GM19193 (cell line): Measurements from ENCODE around the gene SPOCD1.

Experiments used
- POLR2A ChIP-seq: IDR thresholded peaks from 4 replicates; pipeline ENCODE4 v1.6.1; 2011; ENCODE audit not compliant: insufficient read depth, insufficient read length; ENCODE audit errors: extremely low read depth

SPOCD1 gene

DNA sequence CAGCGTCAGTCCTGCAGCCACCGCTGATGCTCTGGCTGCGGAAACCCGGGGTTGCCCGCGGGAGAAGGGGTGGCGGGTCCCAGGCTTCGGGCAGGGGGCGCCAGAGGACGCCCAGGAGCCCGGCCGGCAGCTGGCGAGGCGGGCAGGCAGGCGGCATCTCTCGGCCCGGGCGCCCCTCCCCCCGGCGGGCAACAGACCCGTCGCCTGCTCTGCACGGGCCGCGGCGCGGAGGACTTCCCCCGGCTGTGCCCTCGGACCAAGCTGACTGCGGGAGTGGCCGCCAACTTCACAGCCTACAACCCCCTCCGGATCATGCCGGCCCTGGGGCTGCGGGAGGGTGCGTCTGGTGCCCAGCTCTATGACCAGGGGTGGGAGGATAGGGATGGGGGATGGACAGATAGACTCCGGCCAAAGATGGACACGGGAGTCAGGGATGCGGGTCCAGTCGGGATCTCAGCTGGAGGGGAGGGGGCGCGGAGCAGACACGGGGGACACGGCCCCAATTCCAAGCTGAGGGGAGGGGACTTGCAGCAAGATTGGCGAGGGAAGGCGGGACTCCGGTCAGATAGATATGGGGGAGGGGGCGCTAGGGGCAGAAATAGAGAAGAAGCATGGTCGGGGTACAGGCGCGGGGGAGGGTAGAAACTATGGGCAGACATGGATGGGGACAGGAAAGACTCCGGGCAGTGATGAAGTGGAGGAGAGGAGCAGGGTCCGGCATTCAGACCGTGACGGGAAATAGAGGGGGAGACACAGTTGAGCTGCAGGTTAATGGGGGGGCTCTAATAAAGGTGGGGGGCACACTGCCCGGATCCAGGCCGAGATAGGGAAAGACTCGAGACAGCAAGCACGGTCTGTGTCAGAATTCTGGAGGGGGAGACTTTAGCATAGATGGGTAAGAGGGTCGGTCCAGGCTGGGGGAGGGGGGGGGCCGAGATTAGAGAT, 52.8 kb downstream of the SPOCD1 start:
- no peak for TF ChIP-seq POLR2A

DNA sequence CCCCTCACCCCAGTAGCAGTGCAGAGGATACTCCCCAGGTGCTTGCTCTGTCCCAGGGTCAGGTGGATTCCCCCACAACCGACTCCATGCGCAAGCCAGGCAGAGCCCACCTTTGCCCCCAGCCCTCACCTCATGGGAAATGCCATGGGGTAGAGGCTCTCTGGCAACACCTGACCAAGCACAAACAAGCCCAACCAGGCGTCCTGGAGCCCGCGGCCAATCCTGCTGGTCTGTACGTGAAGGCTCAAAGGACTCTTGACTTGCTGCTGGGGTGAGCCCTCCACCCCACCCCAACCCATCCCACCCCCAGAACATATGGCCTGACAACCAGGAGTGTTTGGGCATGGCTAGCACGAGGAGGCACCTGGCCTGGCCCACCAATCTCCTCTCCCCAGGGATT, 53.5 kb downstream of the SPOCD1 start:
- no peak for TF ChIP-seq POLR2A

DNA sequence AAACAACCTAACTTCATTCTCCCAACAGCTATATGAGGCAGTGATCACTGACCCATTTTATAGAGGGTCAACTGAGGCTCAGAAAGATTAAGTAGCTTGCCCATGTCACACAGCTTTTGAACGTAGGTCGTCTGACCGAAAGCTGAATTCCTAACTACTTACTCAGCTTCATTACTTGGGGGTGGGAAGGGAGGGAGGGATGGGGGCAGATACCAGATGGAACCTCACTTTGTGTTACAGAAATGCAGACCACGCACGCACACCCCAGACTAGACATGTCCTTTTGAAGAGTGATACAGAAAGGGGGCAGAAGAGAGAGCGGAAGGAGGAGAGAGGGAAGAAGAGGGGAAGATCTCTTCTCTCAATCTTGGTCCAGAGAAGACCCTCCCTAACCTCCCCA, 53.9 kb downstream of the SPOCD1 start:
- TF ChIP-seq POLR2A = no peak

DNA sequence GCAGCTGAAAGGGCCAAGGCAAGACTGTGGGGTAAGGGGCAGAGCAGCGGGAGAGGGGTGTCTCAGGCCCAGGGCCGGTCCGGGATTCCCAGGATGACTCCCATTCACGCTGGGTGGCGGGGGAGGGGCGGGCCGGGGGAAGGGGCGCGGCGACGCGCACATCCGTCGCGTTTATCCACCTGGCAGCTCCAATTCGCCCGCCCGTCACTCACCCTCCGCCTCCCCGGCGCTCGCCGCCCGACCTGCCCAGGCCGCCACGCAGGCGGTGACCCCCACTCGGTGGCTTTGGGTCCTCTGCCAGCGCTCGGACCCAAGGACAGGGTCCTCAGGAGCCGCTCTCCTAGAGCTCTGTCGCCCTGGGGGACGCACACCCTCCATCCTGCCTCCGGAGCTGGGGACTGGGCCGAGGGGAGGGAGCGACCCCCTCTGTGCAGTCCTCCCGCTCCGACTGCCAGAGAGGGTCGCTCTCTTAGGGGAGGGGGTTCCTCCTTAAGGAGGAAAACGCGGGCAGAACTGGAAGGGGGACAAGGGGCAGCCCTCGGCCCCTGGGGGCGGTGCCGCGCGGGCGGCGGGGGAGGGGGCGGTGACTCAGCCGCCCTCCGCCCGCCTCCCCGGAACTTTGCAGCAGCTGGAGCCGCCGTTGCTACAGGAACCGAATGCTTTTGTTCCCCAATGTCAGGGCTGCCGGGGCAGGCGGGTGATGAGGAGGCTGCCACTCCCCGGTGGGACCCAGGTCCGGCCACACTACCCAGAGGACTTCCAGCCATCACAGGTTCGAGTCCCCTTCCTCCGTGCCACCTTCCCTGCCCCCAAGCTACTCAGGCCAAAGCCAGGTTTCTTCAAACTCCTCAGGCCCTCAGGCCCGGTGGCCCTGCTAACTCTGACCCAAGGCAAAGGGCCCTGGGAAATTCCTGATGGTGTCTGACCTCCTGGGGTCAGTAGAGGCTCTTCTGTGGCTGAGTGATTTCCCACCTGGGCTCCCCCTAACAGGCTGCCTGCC, 55.1 kb downstream of the SPOCD1 start:
- no peak for TF ChIP-seq POLR2A

DNA sequence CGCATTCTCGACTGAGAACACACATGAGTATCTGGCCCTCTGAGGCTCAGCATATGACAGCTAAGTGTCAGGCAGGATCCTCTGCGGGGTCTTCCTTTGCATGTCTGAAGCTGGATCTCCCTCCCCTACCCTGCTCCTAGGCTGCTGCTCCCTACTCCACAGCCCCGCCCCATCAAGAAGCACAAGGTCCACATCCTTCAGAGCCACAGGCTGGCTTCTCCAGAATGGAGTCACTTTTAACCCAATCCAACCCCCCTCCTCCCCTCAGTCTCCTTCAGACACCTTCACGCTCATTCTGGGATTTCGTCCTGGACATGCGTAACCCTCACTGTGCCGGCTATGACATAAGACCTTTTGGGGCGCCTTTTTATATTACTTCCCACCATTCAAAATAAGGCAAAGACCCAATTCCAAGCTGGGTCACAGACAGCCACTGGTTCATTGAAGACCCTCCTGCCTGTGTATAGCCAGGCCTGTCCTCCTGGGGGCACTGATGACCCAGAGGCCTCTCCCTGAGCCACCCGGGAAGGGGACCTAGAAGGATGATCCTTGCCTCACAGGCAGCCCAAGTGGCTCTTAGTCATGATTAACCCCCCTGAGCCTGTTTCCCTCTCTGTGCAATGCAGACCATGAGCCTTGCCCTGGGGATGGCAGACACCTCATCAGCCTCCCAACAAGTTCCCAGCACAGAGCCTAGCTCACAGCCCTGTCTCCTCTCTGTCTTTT, 56.4 kb downstream of the SPOCD1 start:
- no peak for TF ChIP-seq POLR2A

DNA sequence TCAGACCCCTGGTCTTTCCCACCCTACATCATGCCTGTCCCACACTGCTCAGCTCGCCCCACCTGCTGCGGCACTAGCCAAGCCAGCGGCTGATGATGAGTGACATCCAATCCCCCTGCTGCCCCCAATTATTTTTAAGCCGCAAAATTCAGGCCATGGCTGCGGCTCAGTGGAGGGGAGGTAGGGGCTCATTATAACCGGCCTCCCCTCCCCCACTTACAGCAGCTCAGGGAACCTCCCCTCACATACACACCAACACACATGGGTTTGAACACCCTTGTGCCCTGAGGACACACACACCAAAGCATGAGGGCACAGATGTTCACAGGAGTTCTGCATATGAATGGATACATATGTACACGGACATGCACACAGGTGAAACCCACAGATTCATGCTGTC, 57.0 kb downstream of the SPOCD1 start:
- no peak for TF ChIP-seq POLR2A

DNA sequence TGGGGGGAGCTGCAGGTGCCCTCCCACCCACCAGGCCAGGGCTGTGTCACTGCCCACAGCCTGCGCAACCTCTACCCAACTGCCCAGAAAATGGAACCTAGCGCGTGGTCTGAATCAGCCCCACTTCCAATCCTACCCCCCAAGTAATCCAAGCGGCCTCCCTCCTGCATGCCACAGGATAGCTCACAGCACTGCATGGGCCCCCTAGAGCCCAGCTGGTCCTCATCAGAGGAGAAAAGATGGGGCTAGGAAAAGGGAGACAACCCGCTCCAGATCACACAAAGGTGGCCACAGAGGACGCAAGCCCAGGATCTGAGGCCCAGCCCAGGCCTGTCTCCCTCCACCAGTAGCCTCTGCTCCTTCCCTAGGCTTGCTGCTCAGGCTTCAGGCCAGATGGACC, 57.8 kb downstream of the SPOCD1 start:
- no peak for TF ChIP-seq POLR2A

DNA sequence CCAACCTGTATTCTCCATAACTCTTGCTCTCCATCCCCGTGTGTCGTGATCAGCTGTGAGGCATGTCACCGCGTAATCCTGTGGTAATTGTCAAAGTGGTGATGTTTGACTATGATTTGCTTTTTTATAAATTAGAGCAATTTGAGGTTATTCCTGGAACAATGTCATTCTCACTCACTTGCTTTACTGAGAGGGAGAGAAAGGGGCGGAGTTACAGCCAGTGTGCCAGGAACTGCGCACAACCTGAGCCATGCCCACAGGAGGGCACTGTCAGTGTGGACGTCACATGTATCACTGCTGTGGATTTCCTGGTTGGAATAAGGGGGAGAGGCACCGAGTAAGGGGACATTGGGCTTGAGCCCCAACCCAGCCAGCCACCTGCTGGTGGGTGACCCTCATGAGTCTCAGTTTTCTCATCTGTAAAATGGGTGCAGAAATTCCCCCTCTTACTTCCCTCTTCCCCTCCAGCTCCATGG, 58.6 kb downstream of the SPOCD1 start:
- TF ChIP-seq POLR2A = no peak

DNA sequence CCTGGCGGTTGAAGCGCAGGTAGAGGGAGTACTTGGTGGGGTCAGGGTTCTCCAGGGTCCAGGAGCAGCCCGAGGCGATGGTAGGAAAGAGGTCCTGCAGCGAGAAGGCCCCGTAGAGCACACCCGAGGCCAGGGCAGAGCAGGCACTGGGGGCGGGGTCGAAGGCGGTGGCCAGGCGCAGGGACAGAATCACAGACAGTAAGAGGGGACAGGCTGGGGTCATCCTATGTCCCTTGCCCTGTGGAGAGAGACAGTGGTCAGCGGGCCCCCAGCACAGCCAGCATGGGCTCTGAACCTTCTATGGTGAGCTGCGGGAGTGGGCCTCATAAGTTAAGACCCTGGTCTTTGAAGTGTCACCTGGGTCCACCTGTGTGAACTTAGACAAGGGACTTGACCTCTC, 59.2 kb downstream of the SPOCD1 start:
- TF ChIP-seq POLR2A = no peak

DNA sequence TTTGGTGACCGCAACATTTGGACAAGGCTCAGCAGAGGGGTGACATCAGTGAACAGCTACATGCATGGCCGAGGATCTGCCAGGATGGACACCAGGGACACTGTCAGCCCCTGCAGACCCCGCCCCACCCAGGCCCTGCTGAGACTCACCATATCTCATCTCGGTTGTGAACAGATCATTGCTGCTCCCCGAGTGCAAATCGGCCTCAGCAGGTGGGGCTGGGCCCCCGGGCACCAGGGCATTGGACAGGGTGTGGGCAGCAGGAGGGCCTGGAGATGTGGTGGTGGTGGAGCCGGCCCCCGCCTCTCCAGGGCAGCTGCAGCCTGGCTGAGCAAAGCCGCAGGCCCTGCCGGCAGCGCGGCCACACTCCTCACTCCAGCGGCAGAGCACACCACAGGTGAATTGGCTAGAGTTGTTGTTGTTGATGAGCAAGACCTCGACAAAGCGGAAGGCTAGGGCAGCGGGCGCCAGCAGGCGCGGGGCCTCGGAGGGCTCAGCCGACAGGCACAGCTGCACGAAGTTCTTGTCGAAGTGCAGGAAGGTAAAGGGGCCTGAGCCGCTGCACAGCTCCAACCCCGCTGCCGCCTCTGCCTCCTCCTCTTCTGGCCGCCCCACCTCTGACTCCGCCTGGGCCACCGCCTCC, 59.9 kb downstream of the SPOCD1 start:
- no peak for TF ChIP-seq POLR2A

DNA sequence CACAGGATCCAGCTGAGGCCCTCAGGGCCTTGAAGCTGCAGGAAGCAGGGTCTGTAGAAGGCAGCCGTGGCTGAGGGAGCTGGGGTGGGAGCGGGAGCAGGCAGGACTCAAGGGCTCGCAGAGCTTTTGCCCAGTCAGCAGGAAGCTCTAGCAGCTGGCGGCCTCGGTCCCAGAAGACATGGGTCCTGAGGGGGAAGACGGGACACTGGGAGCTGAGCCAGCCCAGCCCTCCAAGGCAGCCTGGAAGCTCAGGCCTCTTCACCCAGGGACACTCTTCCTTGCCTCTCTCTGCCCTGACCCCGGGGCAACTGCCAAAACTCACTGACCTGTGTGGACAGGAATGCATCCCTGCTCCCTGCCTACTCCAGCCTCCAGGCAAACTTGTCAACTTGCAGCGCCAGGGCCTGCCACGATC, 60.6 kb downstream of the SPOCD1 start:
- no peak for TF ChIP-seq POLR2A

DNA sequence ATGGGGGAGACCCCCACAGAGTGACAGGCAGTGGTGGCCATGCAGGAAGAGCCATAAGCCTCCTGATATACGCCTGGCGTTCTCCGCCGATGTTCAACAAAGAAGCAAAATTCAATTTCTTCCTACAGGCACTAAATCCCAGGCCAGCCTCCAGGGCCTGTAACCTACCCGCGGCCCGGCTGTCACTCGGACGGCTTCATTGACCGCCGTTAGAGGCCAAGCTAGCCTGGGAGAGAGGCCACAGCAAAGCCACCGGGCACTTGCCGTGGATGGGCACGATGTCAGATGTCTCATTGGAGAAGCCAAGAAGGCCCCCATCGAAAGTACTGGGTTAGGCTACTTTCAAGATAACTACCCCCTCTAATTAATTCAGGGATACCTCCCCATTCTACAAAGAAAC, 61.4 kb downstream of the SPOCD1 start:
- no peak for TF ChIP-seq POLR2A

DNA sequence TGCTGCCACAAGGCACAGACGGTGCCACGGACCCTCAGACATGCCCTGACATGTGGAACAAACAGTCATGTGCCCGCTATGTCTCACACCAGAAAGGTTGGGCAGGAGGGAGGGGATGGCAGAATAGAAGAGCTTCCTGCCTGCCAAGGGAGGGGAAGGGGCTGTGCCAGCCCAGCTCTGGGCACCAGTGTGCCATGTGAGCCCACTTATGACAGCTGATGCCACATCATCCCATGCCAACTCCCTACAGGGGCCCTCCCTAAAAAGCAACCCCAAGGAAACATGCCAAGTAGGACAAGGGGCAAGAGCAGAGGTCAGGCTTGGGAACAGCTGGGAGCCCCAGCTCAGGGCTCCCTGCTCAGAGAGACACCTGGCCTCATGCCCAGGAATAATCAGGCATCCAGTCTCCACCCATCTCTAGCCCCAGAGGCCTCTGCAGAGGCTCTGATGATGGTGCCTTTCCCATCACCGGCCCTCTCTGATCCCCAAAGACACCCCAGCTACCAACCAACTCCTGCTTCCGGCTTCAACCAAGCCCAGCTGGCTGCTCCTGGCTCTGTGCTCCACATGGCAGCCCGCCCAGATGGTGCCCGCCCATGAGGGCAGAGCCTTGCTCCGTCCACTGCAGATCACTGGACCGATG, 62.0 kb downstream of the SPOCD1 start:
- no peak for TF ChIP-seq POLR2A
